K562 (cell line): Measurements from ENCODE around the gene UNC45B. TPM values are rescaled to one million over a fixed set of nuclear protein-coding genes. Genes with fewer than 3 reads are reported as not detected.

Source experiments
- CREB3L1 ChIP-seq: fragments of 450-650 bp; IDR thresholded peaks from 2 replicates; pipeline ENCODE4 v1.6.1; 2014; ENCODE audit warnings: low read depth, mild to moderate bottlenecking, moderate library complexity, borderline replicate concordance
- EP400 ChIP-seq: fragments of 450-650 bp; IDR thresholded peaks from 2 replicates; pipeline ENCODE4 v1.6.1; 2017; ENCODE audit warnings: antibody characterized with exemption, mild to moderate bottlenecking, moderate library complexity
- MCM7 ChIP-seq, 2 experiments: fragments of 450-650 bp; IDR thresholded peaks; 2 replicates each; pipeline ENCODE4 v1.6.1; 2016 to 2018
- PCBP2 ChIP-seq: fragments of 200-400 bp; formaldehyde crosslinking; IDR thresholded peaks from 2 replicates; pipeline ENCODE4 v1.6.1; 2018; ENCODE audit warnings: low read length, low read depth, mild to moderate bottlenecking, moderate library complexity; ENCODE audit not compliant: poor library complexity, severe bottlenecking
- PHB ChIP-seq: fragments of 250-450 bp; sonication (Bioruptor Pico); IDR thresholded peaks from 2 replicates; pipeline ENCODE4 v1.5.0; 2021
- PRMT5 ChIP-seq: sonication (generic); formaldehyde crosslinking; IDR thresholded peaks from 2 replicates; pipeline ENCODE4 v1.5.0; 2020; ENCODE audit warnings: missing genetic modification reagents
- TGIF2 ChIP-seq: sonication (generic); formaldehyde crosslinking; IDR thresholded peaks from 2 replicates; pipeline ENCODE4 v1.8.1; 2022; ENCODE audit warnings: mild to moderate bottlenecking, missing genetic modification reagents, moderate library complexity
- ZNF133 ChIP-seq: fragments of 250-450 bp; sonication (Bioruptor Pico); IDR thresholded peaks from 2 replicates; pipeline ENCODE4 v1.4.0; 2020; ENCODE audit warnings: mild to moderate bottlenecking
- ZNF707 ChIP-seq: fragments of 250-450 bp; sonication (Bioruptor Pico); conservative IDR thresholded peaks from 2 replicates; pipeline ENCODE4 v1.8.0; 2022; ENCODE audit warnings: inconsistent platforms, mild to moderate bottlenecking, moderate library complexity
- polyA plus RNA-seq, 8 experiments: library from polyadenylated mRNA; depleted of rRNA in 4 of 8; stranded (reverse) in 5 of 8; unstranded in 3 of 8; fragments of >200 nt; fragmentation: Nextera tagmentation in 2 of 8; fragmentation: Illumina TruSeq in 1 of 8; extraction: Ambion mirVana in 2 of 8; extraction: Trizol in 1 of 8; gene quantifications; 2 replicates each; pipeline versions ENCODE4 v1.2.1 to v1.2.3, GENCODE V29; 2011 to 2014; ENCODE audit warnings: inconsistent platforms in 1 of 8, missing spikeins in 1 of 8
- total RNA-seq, 7 experiments: library from RNA; depleted of rRNA in 6 of 7; stranded (reverse); fragments of >200 nt in 6 of 7; fragmentation: Illumina TruSeq in 2 of 7; extraction: Trizol in 2 of 7; gene quantifications; 2 replicates each; pipeline versions ENCODE4 v1.2.1 to v1.2.3, GENCODE V29; 2011 to 2021; ENCODE audit warnings: low replicate concordance in 1 of 7
- TF ChIP-seq, protein P1 (sequence below): fragments of 250-450 bp; sonication (Bioruptor Pico); IDR thresholded peaks from 2 replicates; pipeline ENCODE4 v1.8.0; 2022; ENCODE audit warnings: inconsistent platforms
- TF ChIP-seq, protein P2 (sequence below), 2 experiments: fragments of 450-650 bp; formaldehyde crosslinking in 1 of 2; IDR thresholded peaks; 2 replicates each; pipeline versions ENCODE4 v1.4.0 to v1.6.1; 2014 to 2020; ENCODE audit warnings: mild to moderate bottlenecking in 2 of 2, borderline replicate concordance in 1 of 2, low read depth in 1 of 2

UNC45B gene
- total and polyA plus RNA-seq, 9 of the 15 experiments (the other 6 are each of a cell fraction or from before 2014, with no cell fraction given): not detected

DNA sequence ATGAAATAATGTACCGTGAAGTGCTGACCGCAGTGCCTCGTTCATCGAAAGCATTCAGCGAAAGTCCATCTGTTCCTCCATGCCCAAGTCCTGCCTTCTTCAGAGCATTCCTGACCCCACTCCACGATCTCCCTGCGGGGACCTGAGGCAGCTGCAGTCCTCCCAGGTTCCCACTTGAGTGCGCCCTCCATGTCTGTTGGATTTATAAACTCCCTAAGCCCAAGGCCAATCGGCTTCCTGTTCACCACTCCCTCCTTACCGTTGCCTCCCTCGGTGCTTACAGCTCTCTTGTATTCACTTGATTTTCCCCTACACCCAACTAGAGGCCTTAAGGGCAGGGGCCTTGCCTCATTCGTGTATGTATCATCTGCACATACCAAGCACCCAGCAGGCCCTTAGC, 30.8 kb upstream of the UNC45B start (continued):
- TF ChIP-seq, protein P1, sequence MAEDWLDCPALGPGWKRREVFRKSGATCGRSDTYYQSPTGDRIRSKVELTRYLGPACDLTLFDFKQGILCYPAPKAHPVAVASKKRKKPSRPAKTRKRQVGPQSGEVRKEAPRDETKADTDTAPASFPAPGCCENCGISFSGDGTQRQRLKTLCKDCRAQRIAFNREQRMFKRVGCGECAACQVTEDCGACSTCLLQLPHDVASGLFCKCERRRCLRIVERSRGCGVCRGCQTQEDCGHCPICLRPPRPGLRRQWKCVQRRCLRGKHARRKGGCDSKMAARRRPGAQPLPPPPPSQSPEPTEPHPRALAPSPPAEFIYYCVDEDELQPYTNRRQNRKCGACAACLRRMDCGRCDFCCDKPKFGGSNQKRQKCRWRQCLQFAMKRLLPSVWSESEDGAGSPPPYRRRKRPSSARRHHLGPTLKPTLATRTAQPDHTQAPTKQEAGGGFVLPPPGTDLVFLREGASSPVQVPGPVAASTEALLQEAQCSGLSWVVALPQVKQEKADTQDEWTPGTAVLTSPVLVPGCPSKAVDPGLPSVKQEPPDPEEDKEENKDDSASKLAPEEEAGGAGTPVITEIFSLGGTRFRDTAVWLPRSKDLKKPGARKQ (CRISPR knock-in tag): no peak
- TF ChIP-seq ZNF707: no peak
- TF ChIP-seq ZNF133 (CRISPR knock-in tag): no peak
- no peak for TF ChIP-seq CREB3L1
- TF ChIP-seq, protein P2, sequence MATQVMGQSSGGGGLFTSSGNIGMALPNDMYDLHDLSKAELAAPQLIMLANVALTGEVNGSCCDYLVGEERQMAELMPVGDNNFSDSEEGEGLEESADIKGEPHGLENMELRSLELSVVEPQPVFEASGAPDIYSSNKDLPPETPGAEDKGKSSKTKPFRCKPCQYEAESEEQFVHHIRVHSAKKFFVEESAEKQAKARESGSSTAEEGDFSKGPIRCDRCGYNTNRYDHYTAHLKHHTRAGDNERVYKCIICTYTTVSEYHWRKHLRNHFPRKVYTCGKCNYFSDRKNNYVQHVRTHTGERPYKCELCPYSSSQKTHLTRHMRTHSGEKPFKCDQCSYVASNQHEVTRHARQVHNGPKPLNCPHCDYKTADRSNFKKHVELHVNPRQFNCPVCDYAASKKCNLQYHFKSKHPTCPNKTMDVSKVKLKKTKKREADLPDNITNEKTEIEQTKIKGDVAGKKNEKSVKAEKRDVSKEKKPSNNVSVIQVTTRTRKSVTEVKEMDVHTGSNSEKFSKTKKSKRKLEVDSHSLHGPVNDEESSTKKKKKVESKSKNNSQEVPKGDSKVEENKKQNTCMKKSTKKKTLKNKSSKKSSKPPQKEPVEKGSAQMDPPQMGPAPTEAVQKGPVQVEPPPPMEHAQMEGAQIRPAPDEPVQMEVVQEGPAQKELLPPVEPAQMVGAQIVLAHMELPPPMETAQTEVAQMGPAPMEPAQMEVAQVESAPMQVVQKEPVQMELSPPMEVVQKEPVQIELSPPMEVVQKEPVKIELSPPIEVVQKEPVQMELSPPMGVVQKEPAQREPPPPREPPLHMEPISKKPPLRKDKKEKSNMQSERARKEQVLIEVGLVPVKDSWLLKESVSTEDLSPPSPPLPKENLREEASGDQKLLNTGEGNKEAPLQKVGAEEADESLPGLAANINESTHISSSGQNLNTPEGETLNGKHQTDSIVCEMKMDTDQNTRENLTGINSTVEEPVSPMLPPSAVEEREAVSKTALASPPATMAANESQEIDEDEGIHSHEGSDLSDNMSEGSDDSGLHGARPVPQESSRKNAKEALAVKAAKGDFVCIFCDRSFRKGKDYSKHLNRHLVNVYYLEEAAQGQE (IDR thresholded peaks at IDR 0.05; ENCODE audit: borderline replicate concordance): no peak
- TF ChIP-seq, protein P2 (CRISPR knock-in tag; IDR thresholded peaks at IDR 0.05; ENCODE audit: low read depth): no peak
- TF ChIP-seq PRMT5 (CRISPR knock-in tag): no peak
- TF ChIP-seq TGIF2 (CRISPR knock-in tag): no peak
- no peak for TF ChIP-seq MCM7 (IDR thresholded peaks at IDR 0.05)
- TF ChIP-seq PCBP2: no peak
- no peak for TF ChIP-seq EP400
- no peak for TF ChIP-seq PHB
